KMS-11 (cell line): Measurements from ENCODE around the gene HSD17B8.

Experiments
- H2AFZ ChIP-seq: fragments of 200-600 bp; sonication (generic); 2 replicates; pipeline ENCODE4 v1.6.1; 2016; ENCODE audit warnings: antibody characterized with exemption, mixed run types, low read depth
- H3K27ac ChIP-seq: fragments of 200-600 bp; sonication (generic); 2 replicates; pipeline ENCODE4 v1.6.1; 2016; ENCODE audit warnings: mild to moderate bottlenecking, mixed run types
- H3K27me3 ChIP-seq: fragments of 200-600 bp; sonication (generic); 2 replicates; pipeline ENCODE4 v1.6.1; 2017; ENCODE audit warnings: mild to moderate bottlenecking, low read depth, mixed run types, moderate library complexity; ENCODE audit not compliant: insufficient read depth
- H3K36me3 ChIP-seq: fragments of 200-600 bp; sonication (generic); 2 replicates; pipeline ENCODE4 v1.6.1; 2017; ENCODE audit warnings: mild to moderate bottlenecking, mixed run types; ENCODE audit not compliant: insufficient read depth
- H3K4me1 ChIP-seq: fragments of 200-600 bp; sonication (generic); 2 replicates; pipeline ENCODE4 v1.6.1; 2016; ENCODE audit warnings: mild to moderate bottlenecking, low read depth, mixed run types; ENCODE audit not compliant: poor library complexity, severe bottlenecking
- H3K4me2 ChIP-seq: fragments of 200-600 bp; sonication (generic); 2 replicates; pipeline ENCODE4 v1.7.0; 2016; ENCODE audit warnings: mild to moderate bottlenecking, mixed run types
- H3K4me3 ChIP-seq: fragments of 200-600 bp; sonication (generic); IDR thresholded peaks from 2 replicates; pipeline ENCODE4 v1.6.1; 2017; ENCODE audit warnings: low read depth, low read length, mixed read lengths; ENCODE audit not compliant: insufficient read depth
- H3K79me2 ChIP-seq: fragments of 200-600 bp; sonication (generic); 2 replicates; pipeline ENCODE4 v1.6.1; 2016; ENCODE audit warnings: low read depth, mixed run types; ENCODE audit not compliant: insufficient read depth
- H3K9ac ChIP-seq: fragments of 200-600 bp; sonication (generic); 2 replicates; pipeline ENCODE4 v1.6.1; 2016; ENCODE audit warnings: mild to moderate bottlenecking, mixed run types
- H4K20me1 ChIP-seq: fragments of 200-600 bp; sonication (generic); 2 replicates; pipeline ENCODE4 v1.6.1; 2016; ENCODE audit warnings: mild to moderate bottlenecking, mixed run types; ENCODE audit not compliant: insufficient read depth
- TF ChIP-seq, protein P1 (sequence below): fragments of 200-600 bp; sonication (generic); conservative IDR thresholded peaks from 2 replicates; pipeline ENCODE4 v1.6.1; 2017; ENCODE audit warnings: low read depth, mild to moderate bottlenecking, antibody characterized with exemption, low read length, moderate library complexity, mixed read lengths

The HSD17B8 gene

GRCh38 chr6:33192671-33193602, 11.5 kb upstream of the HSD17B8 start:
- no peaks in the 10 kb centered on the region for H4K20me1 ChIP-seq
- H3K4me3 ChIP-seq, result no peak overlapping the region

DNA sequence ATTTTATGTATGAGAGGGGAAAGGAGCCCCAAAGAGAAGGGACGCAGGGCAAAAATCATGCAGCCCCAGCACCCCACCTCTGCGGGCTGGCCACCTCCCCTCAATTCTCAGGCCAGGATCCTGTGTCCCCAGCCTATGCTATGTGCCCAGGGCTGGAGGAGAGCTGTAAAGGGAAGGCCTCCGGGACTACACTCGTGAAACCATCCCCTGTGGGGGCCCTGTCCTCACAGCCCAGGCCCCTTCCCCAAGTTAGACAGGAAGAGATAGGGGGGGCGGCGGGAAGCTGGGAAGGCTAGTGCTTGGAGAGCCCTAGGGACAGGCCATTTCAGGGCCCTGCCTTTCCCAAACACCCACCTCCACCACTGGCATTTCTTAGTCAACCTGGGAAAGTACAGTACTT, 10.8 kb upstream of the HSD17B8 start:
- H4K20me1 ChIP-seq, result no peaks in the 10 kb centered on the region
- H3K27me3 ChIP-seq, result no peaks in the 10 kb centered on the region
- H3K79me2 ChIP-seq, result no peaks in the 10 kb centered on the region
- H3K36me3 ChIP-seq, result no peaks in the 10 kb centered on the region
- no peak overlapping the region for H3K9ac ChIP-seq
- no peak overlapping the region for H3K4me2 ChIP-seq
- H3K27ac ChIP-seq, result no peak overlapping the region
- H3K4me3 ChIP-seq, result no peak overlapping the region
- TF ChIP-seq, protein P1, sequence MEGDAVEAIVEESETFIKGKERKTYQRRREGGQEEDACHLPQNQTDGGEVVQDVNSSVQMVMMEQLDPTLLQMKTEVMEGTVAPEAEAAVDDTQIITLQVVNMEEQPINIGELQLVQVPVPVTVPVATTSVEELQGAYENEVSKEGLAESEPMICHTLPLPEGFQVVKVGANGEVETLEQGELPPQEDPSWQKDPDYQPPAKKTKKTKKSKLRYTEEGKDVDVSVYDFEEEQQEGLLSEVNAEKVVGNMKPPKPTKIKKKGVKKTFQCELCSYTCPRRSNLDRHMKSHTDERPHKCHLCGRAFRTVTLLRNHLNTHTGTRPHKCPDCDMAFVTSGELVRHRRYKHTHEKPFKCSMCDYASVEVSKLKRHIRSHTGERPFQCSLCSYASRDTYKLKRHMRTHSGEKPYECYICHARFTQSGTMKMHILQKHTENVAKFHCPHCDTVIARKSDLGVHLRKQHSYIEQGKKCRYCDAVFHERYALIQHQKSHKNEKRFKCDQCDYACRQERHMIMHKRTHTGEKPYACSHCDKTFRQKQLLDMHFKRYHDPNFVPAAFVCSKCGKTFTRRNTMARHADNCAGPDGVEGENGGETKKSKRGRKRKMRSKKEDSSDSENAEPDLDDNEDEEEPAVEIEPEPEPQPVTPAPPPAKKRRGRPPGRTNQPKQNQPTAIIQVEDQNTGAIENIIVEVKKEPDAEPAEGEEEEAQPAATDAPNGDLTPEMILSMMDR, result no peak
- H3K4me1 ChIP-seq, result no peaks in the 10 kb centered on the region
- no peak overlapping the region for H2AFZ ChIP-seq

More at GRCh38 chr6:33192671-33193602, 11.5 kb upstream of the HSD17B8 start:
- Histone ChIP-seq H3K36me3 (no peaks in the 10 kb centered on the region), H3K9ac (no peak overlapping the region), H3K4me2 (no peak overlapping the region), H3K79me2 (no peaks in the 10 kb centered on the region), H2AFZ (no peak overlapping the region), H3K4me1 (no peaks in the 10 kb centered on the region), H3K27me3 (no peaks in the 10 kb centered on the region), H3K27ac (no peak overlapping the region)
- TF ChIP-seq, protein P1, result no peak

GRCh38 chr6:33194431-33194979, 9.9 kb upstream of the HSD17B8 start:
- no peak overlapping the region for H3K9ac ChIP-seq

GRCh38 chr6:33195304-33196165, 8.9 kb upstream of the HSD17B8 start:
- Histone ChIP-seq H3K4me1 (no peaks in the 10 kb centered on the region), H3K4me2 (no peak overlapping the region)

More at GRCh38 chr6:33194431-33194979, 9.9 kb upstream of the HSD17B8 start:
- Histone ChIP-seq H2AFZ (no peak overlapping the region), H3K27me3 (no peaks in the 10 kb centered on the region), H3K36me3 (no peaks in the 10 kb centered on the region), H3K4me1 (no peaks in the 10 kb centered on the region), H3K79me2 (peaks cover 3% of the 10 kb centered on the region; the same call in 1 of the 2 replicates), H3K4me2 (no peak overlapping the region), H4K20me1 (no peaks in the 10 kb centered on the region), H3K27ac (no peak overlapping the region), H3K4me3 (no peak overlapping the region)
- TF ChIP-seq, protein P1, result no peak

More at GRCh38 chr6:33195304-33196165, 8.9 kb upstream of the HSD17B8 start:
- Histone ChIP-seq H2AFZ (no peak overlapping the region), H3K9ac (no peak overlapping the region), H3K27ac (no peak overlapping the region), H3K27me3 (no peaks in the 10 kb centered on the region), H3K36me3 (no peaks in the 10 kb centered on the region), H4K20me1 (no peaks in the 10 kb centered on the region), H3K4me3 (no peak overlapping the region), H3K79me2 (peaks cover 6% of the 10 kb centered on the region; the same call in 1 of the 2 replicates)
- TF ChIP-seq, protein P1, result no peak
